HFF-Myc (cell line): ENCODE results near the gene CSKMT.
"Not testable (repeated sequence)": the region's sequence is repeated elsewhere in the genome, so short reads cannot be mapped to it uniquely, and the experiment has no call there.

Source experiments
- DNase-seq: peaks from one replicate; pipeline ENCODE4 v3.0.0-alpha.2; 2011; ENCODE audit warnings: low read depth; ENCODE audit errors: extremely low read depth
- H3K4me3 ChIP-seq: replicated peaks from 2 replicates; pipeline ENCODE4 v1.5.1; 2011; ENCODE audit warnings: low read depth, mild to moderate bottlenecking, control low read depth, low read length
- TF ChIP-seq, protein P1 (sequence below): IDR thresholded peaks from 2 replicates; pipeline ENCODE4 v1.5.1; 2012; ENCODE audit warnings: mild to moderate bottlenecking, low read depth, low read length, control low read depth; ENCODE audit errors: missing control alignments

The CSKMT gene

DNA sequence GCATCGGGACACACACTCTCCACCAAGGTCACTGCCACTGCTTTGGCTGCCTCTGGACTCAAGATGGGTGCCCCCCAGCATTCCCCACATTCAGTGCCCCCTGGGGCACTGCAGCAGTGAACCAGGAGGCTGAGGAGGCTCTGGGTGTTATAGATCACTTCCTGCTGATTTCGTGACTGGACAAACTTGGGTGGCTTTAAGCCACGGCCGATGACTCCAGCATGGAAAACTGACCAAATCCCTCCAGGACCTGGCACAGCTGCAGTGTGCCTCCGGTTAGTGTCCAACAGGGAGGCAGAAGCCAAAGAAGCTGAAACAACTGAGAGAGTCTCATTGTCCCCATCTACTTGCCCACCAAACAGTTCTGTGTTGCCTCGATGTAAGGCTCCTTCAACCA, 17.5 kb upstream of the CSKMT start:
- TF ChIP-seq, protein P1, sequence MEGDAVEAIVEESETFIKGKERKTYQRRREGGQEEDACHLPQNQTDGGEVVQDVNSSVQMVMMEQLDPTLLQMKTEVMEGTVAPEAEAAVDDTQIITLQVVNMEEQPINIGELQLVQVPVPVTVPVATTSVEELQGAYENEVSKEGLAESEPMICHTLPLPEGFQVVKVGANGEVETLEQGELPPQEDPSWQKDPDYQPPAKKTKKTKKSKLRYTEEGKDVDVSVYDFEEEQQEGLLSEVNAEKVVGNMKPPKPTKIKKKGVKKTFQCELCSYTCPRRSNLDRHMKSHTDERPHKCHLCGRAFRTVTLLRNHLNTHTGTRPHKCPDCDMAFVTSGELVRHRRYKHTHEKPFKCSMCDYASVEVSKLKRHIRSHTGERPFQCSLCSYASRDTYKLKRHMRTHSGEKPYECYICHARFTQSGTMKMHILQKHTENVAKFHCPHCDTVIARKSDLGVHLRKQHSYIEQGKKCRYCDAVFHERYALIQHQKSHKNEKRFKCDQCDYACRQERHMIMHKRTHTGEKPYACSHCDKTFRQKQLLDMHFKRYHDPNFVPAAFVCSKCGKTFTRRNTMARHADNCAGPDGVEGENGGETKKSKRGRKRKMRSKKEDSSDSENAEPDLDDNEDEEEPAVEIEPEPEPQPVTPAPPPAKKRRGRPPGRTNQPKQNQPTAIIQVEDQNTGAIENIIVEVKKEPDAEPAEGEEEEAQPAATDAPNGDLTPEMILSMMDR: no peak
- DNase-seq: no peak
- no peak overlapping the region for H3K4me3 ChIP-seq

DNA sequence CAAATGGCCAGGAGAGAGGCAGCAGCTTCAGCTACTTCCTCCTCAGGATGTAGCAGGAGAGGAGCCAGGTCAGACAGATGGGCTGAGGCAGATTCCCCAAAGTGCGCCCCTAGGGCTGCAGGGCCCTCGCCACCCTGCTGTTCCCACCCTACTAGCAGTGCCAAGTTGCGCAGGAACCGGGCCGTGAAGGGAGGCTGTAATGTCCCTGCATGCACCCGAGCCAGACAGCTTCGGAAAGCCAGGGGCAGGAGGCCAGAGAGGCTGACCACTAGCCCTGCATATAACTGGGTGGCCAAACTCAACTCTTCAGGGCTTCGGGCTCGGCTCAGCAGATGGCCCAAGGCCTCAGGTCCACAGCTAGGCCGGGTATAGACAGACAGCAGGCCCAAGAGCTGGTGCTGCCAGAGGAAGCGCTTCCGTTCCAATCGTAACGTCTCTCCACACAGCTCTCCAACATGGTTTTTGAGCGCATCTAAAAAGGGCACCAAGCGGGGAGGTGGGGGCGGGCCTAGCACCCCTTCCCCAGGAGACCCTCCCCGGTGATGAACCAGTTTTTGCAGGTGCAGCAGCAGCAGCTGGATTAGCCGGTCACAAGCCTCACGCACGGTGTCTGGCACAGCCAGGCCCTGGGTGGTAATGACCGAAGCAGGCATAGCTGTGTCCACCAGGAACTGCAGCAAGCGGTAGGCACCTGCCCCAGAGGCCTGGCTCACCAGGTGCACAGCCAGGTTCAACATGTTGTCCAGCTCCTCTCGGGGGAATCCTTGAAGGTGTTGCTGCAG, 16.7 kb upstream of the CSKMT start:
- DNase-seq: no peak
- H3K4me3 ChIP-seq: no peak overlapping the region
- TF ChIP-seq, protein P1: no peak

DNA sequence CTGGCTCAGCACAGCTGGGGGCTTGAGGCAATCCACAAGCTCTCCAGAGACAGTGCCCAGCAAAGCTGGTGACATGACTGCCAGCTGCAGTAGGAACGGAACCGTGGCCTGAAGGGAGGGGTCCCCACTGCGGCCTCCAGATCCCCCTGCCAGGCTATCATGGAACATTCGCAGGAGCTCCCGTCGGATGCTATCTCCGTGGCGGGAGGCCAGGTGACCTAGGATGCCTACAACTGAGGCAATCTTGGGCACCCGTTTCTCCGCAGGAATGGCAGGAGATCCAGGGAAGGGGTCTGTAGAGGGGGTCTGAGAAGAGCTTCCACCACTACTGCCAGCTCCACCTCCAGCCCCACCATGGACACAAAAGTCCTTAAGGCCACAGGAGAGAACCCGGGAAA, 16.1 kb upstream of the CSKMT start:
- H3K4me3 ChIP-seq: no peak overlapping the region
- no peak for DNase-seq

GRCh38 chr11:62649486-62649885, 15.6 kb upstream of the CSKMT start:
- TF ChIP-seq, protein P1: no peak
- H3K4me3 ChIP-seq: no peak overlapping the region
- no peak for DNase-seq

More for the DNA sequence above, 16.1 kb upstream of the CSKMT start:
- TF ChIP-seq, protein P1: no peak

DNA sequence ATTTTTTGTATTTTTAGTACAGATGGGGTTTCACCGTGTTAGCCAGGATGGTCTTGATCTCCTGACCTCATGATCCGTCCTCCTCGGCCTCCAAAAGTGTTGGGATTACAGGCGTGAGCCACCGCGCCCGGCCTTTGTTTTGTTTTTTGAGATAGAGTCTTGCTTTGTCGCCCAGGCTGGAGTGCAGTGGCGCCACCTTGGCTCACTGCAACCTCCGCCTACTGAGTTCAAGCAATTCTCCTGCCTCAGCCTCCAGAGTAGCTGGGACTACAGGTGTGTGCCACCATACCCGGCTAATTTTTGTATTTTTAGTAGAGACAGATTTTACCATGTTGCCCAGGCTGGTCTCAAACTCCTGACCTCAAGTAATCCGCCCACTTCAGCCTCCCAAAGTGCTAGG, 14.8 kb upstream of the CSKMT start:
- H3K4me3 ChIP-seq, DNase-seq: not testable (repeated sequence)

GRCh38 chr11:62652161-62653006, 12.7 kb upstream of the CSKMT start:
- DNase-seq: no peak
- TF ChIP-seq, protein P1: no peak
- H3K4me3 ChIP-seq: peak overlapping the region; percentile 66

DNA sequence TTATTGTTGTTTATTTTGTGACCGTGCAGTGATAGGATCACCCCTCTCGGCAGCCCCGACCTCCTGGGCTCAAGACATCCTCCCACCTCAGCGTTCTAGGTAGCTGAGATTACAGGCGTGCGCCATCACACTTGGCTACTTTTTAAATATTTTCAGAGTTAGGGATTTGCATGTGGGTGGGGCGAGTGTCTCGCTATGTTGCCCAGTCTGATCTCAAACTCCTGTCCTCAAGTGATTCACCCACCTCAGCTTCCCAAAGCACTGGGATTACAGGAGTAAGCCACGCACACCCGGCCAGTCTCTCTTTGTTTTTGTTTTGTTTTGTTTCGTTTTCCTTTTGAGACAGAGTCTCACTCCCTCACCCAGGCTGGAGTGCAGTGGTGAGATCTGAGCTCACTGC, 10.8 kb upstream of the CSKMT start:
- TF ChIP-seq, protein P1: no peak
- no peak for DNase-seq
- H3K4me3 ChIP-seq: no peak overlapping the region
